Measurements from ENCODE around the gene CMTM4.

The CMTM4 gene

DNA sequence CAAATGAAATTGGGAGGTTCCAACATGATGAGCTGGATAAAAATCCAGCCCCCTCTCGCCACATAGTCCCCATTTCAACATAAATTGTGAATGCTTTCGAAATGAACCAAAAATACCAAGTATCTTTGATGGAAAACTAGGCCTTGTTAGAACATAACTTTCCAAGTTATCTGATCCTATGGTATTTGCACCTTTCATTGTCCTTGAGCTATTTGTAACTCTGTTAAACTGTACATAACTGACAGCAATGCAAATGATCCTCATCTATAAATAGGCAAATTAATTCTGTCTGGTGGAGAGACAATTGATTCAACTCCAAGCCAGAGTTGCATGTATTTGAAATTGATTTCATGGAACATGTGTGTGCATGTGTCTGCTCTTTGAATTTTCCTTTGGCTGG, 18.2 kb downstream of the CMTM4 start:
- Histone ChIP-seq H3K27me3 (ENCODE audit: insufficient read depth, low read depth, severe bottlenecking) (no peaks in the 10 kb centered on the region), H3K27ac (no peak overlapping the region), H3K36me3 (peaks cover 6% of the 10 kb centered on the region), H3K4me3 (ENCODE audit: low read depth, low read length) (no peak overlapping the region), H3K9me3 (ENCODE audit: severe bottlenecking) (no peaks in the 10 kb centered on the region)
- TF ChIP-seq CTCF (IDR thresholded peaks at IDR 0.05; ENCODE audit: low read depth, low read length) = no peak
- no peak for DNase-seq

- TF ChIP-seq CTCF (IDR thresholded peaks at IDR 0.05; ENCODE audit: low read depth, low read length) = no peak
Observed at GRCh38 chr16:66677836-66678235, 18.7 kb downstream of the CMTM4 start.

DNA sequence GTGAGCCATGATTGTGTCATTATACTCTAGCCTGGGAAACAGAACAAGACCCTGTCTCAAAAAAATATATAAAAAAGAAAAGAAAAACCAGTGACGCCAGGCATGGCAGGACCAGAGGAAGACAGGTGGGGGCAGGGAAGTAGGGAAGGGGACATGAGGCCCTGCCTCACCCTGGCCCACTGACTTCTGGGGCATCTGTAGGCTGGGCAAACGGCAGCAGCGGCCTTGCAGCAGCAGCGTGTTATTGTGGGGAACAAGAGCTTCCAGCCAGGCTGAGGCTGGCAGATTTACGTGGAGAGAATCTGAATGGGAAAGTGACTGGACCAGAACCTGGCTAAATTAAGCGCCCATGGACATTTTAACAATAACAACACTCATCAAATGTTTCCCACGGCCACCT, 19.4 kb downstream of the CMTM4 start:
- no peak overlapping the region for H3K27ac ChIP-seq
- DNase-seq = no peak
- no peak overlapping the region for H3K4me3 ChIP-seq (ENCODE audit: low read depth, low read length)
- H3K9me3 ChIP-seq (ENCODE audit: severe bottlenecking) = no peaks in the 10 kb centered on the region
- TF ChIP-seq CTCF (IDR thresholded peaks at IDR 0.05; ENCODE audit: low read depth, low read length) = no peak
- H3K36me3 ChIP-seq = peaks cover 6% of the 10 kb centered on the region
- H3K27me3 ChIP-seq (ENCODE audit: insufficient read depth, low read depth, severe bottlenecking) = no peaks in the 10 kb centered on the region

More at GRCh38 chr16:66677836-66678235, 18.7 kb downstream of the CMTM4 start:
- Histone ChIP-seq H3K27me3 (ENCODE audit: insufficient read depth, low read depth, severe bottlenecking) (no peaks in the 10 kb centered on the region), H3K36me3 (peaks cover 6% of the 10 kb centered on the region), H3K4me3 (ENCODE audit: low read depth, low read length) (no peak overlapping the region), H3K27ac (no peak overlapping the region), H3K9me3 (ENCODE audit: severe bottlenecking) (no peaks in the 10 kb centered on the region)
- DNase-seq = no peak

DNA sequence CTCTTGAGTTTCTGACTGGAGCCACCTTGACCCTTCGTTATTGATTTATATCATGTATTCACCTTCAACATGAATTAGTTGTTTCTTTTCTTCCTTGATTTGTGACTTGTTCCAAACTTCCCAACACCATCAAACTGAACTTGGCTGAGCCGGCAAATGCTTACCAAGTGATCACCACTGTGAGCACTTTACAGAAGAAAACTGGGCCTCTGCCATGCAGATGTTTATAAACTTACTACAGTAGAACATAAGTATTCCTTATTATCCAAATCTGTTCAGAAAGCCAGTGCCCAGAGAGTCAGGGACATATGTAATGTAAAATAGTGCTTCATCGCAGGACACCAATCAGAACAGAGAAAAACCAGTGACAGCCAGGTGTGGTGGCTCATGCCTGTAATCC, 19.9 kb downstream of the CMTM4 start:
- peaks cover 6% of the 10 kb centered on the region for H3K36me3 ChIP-seq
- no peak for DNase-seq
- no peaks in the 10 kb centered on the region for H3K27me3 ChIP-seq (ENCODE audit: insufficient read depth, low read depth, severe bottlenecking)
- TF ChIP-seq CTCF (IDR thresholded peaks at IDR 0.05; ENCODE audit: low read depth, low read length) = no peak
- H3K4me3 ChIP-seq (ENCODE audit: low read depth, low read length) = no peak overlapping the region
- H3K27ac ChIP-seq = no peak overlapping the region
- no peaks in the 10 kb centered on the region for H3K9me3 ChIP-seq (ENCODE audit: severe bottlenecking)

- no peaks in the 10 kb centered on the region for H3K27me3 ChIP-seq (ENCODE audit: insufficient read depth, low read depth, severe bottlenecking)
- no peak overlapping the region for H3K4me3 ChIP-seq (ENCODE audit: low read depth, low read length)
- H3K9me3 ChIP-seq (ENCODE audit: severe bottlenecking) = no peaks in the 10 kb centered on the region
- DNase-seq = no peak
- peaks cover 6% of the 10 kb centered on the region for H3K36me3 ChIP-seq
- H3K27ac ChIP-seq = no peak overlapping the region
- TF ChIP-seq CTCF (IDR thresholded peaks at IDR 0.05; ENCODE audit: low read depth, low read length) = no peak
Observed at GRCh38 chr16:66673691-66674090, 22.9 kb downstream of the CMTM4 start.

GRCh38 chr16:66670691-66671388, 25.7 kb downstream of the CMTM4 start:
- no peaks in the 10 kb centered on the region for H3K36me3 ChIP-seq
- DNase-seq = no peak
- H3K27ac ChIP-seq = no peak overlapping the region
- no peaks in the 10 kb centered on the region for H3K27me3 ChIP-seq (ENCODE audit: insufficient read depth, low read depth, severe bottlenecking)
- H3K4me3 ChIP-seq (ENCODE audit: low read depth, low read length) = no peak overlapping the region
- no peaks in the 10 kb centered on the region for H3K9me3 ChIP-seq (ENCODE audit: severe bottlenecking)
- TF ChIP-seq CTCF (IDR thresholded peaks at IDR 0.05; ENCODE audit: low read depth, low read length) = no peak
